Panc1 (cell line): ENCODE measurements around the gene SMIM29. TPM values are rescaled to one million over a fixed set of nuclear protein-coding genes. Genes with fewer than 3 reads are reported as not detected.

ENCODE experiments used
- ATAC-seq: fragments of 200-7000 bp; cut with Tn5 transposase; 2 replicates; pipeline ENCODE4 v1.9.1; 2020; ENCODE audit warnings: mild to moderate bottlenecking, moderate library complexity
- BruUV-seq: library from RNA; stranded (reverse); fragments of 400-500 nt; replicated peaks from 2 replicates; lab custom pipeline; 2021; lab: Mats Ljungman, UMichigan
- CTCF ChIA-PET: fragments of 300-600 bp; sonication (Branson Sonifier 250); formaldehyde crosslinking; loops from one replicate; lab custom pipeline; 2022; ENCODE audit warnings: antibody characterized with exemption; lab: Charles Lee
- POLR2A ChIA-PET: fragments of 300-600 bp; sonication (Branson Sonifier 250); formaldehyde crosslinking; loops from one replicate; lab custom pipeline; 2022; ENCODE audit warnings: antibody characterized with exemption; lab: Charles Lee
- DNase-seq: peaks from one replicate; pipeline ENCODE4 v3.0.0-alpha.2; 2010; ENCODE audit warnings: low read depth, low spot score
- H3K27ac ChIP-seq: 2 replicates; pipeline ENCODE4 v1.5.1; 2011; ENCODE audit warnings: mild to moderate bottlenecking, low read length, inconsistent platforms
- H3K27me3 ChIP-seq: fragments of 200-500 bp; sonication (Bioruptor generic); 2 replicates; pipeline ENCODE4 v1.6.0; 2014; ENCODE audit warnings: low read length, inconsistent platforms; ENCODE audit not compliant: control insufficient read depth, insufficient read depth
- H3K36me3 ChIP-seq: fragments of 200-500 bp; sonication (Bioruptor generic); 2 replicates; pipeline ENCODE4 v1.5.1; 2014; ENCODE audit warnings: inconsistent platforms, mild to moderate bottlenecking, low read length, moderate library complexity; ENCODE audit not compliant: control insufficient read depth, insufficient read depth
- H3K4me1 ChIP-seq: 2 replicates; pipeline ENCODE4 v1.5.1; 2011; ENCODE audit warnings: inconsistent platforms, mild to moderate bottlenecking, low read length, moderate library complexity; ENCODE audit not compliant: control insufficient read depth, insufficient read depth
- H3K4me3 ChIP-seq, 2 experiments: 2 replicates each; pipeline ENCODE4 v1.5.1; 2011 to 2012; ENCODE audit warnings: low read depth in 2 of 2, low read length in 2 of 2, mild to moderate bottlenecking in 2 of 2, inconsistent platforms in 1 of 2, moderate library complexity in 1 of 2
- H3K9me3 ChIP-seq: fragments of 200-500 bp; sonication (Bioruptor generic); 2 replicates; pipeline ENCODE4 v1.5.1; 2014; ENCODE audit warnings: low read depth, mild to moderate bottlenecking, inconsistent platforms, low read length, moderate library complexity; ENCODE audit not compliant: control insufficient read depth, insufficient read depth
- CTCF ChIP-seq: fragments of 450-650 bp; IDR thresholded peaks from 2 replicates; pipeline ENCODE4 v1.5.1; 2017; ENCODE audit warnings: mild to moderate bottlenecking
- POLR2AphosphoS5 ChIP-seq: IDR thresholded peaks from 2 replicates; pipeline ENCODE4 v1.6.1; 2012; ENCODE audit warnings: mild to moderate bottlenecking, low read depth, low read length, moderate library complexity
- REST ChIP-seq, 2 experiments: IDR thresholded peaks; 2 replicates each; pipeline ENCODE4 v1.6.1; 2011 to 2012; ENCODE audit warnings: low read depth in 2 of 2, control low read depth in 1 of 2, low read length in 1 of 2, mild to moderate bottlenecking in 1 of 2, moderate library complexity in 1 of 2; ENCODE audit not compliant: insufficient read depth in 1 of 2
- SIN3A ChIP-seq: IDR thresholded peaks from 2 replicates; pipeline ENCODE4 v1.6.1; 2012; ENCODE audit warnings: low read depth, mild to moderate bottlenecking, low read length, moderate library complexity, borderline replicate concordance; ENCODE audit not compliant: insufficient read depth
- TCF7L2 ChIP-seq: IDR thresholded peaks from 2 replicates; pipeline ENCODE4 v1.6.1; 2011; ENCODE audit warnings: mild to moderate bottlenecking, low read depth, low read length, inconsistent platforms
- in situ Hi-C: cut with HindIII; loops from 2 replicates; pipeline ENCODE4 v1.10.0; 2016; ENCODE audit warnings: low sequenced_read_pairs, low pct_unique_long_range_greater_than_20kb
- intact Hi-C: fragments of 100-400 bp; cut with micrococcal nuclease; formaldehyde crosslinking; loops from one replicate; pipeline ENCODE4 v1.10.0; 2022; ENCODE audit not compliant: unreplicated experiment
- total RNA-seq: library from RNA; stranded (reverse); gene quantifications from one replicate; pipeline ENCODE4 v1.2.1, GENCODE V29; 2021; ENCODE audit not compliant: unreplicated experiment

SMIM29 gene
- total RNA-seq, 1 experiment from 2014 or later: 35.6 TPM

GRCh38 chr6:34226731-34227586 lies 21.8 kb downstream of the SMIM29 start:
- TF ChIP-seq SIN3A (no peak), TCF7L2 (no peak), CTCF (no peak), POLR2AphosphoS5 (no peak), REST (IDR thresholded peaks at IDR 0.05; ENCODE audit: insufficient read depth in 1 of 2, low read depth in 2 of 2, low read length in 1 of 2) (no peak)
- Histone ChIP-seq H3K4me1 (peaks cover 29% of the 10 kb centered on the region), H3K36me3 (no peaks in the 10 kb centered on the region), H3K27ac (peak overlapping the region; percentile 62; the same call in 1 of the 2 replicates), H3K9me3 (no peaks in the 10 kb centered on the region), H3K4me3 (no peak overlapping the region), H3K27me3 (no peaks in the 10 kb centered on the region)
- ATAC-seq (no peak), DNase-seq (no peak)
- ChIA-PET CTCF (no interaction called here), POLR2A (interaction anchor here (0.6 to 0.7 kb wide), 2 partner anchors 10 to 465 kb away, joined by 3 to 12 read pairs; partner anchors contain the start of gene HMGA1)
- in situ Hi-C loops (no loop called here), intact Hi-C loops (no loop called here)
- no TSS peak for BruUV-seq

- ChIA-PET CTCF (no interaction called here), POLR2A (no interaction called here)
- Histone ChIP-seq H3K27ac (peak overlapping the region; percentile 62; the same call in 1 of the 2 replicates), H3K4me3 (no peak overlapping the region), H3K36me3 (no peaks in the 10 kb centered on the region), H3K9me3 (no peaks in the 10 kb centered on the region), H3K4me1 (peaks cover 29% of the 10 kb centered on the region), H3K27me3 (no peaks in the 10 kb centered on the region)
- BruUV-seq: no TSS peak
- DNase-seq (no peak), ATAC-seq (no peak)
- in situ Hi-C loops (no loop called here), intact Hi-C loops (no loop called here)
- TF ChIP-seq SIN3A (no peak), POLR2AphosphoS5 (no peak), TCF7L2 (no peak), CTCF (no peak), REST (IDR thresholded peaks at IDR 0.05; ENCODE audit: insufficient read depth in 1 of 2, low read depth in 2 of 2, low read length in 1 of 2) (no peak)
Observed at GRCh38 chr6:34226066-34226465, 22.7 kb downstream of the SMIM29 start.
